Measurements from ENCODE around the gene SLC28A2.

Gene SLC28A2

GRCh38 chr15:45320581-45321205 lies 68.7 kb downstream of the SLC28A2 start:
- no peak for DNase-seq

DNA sequence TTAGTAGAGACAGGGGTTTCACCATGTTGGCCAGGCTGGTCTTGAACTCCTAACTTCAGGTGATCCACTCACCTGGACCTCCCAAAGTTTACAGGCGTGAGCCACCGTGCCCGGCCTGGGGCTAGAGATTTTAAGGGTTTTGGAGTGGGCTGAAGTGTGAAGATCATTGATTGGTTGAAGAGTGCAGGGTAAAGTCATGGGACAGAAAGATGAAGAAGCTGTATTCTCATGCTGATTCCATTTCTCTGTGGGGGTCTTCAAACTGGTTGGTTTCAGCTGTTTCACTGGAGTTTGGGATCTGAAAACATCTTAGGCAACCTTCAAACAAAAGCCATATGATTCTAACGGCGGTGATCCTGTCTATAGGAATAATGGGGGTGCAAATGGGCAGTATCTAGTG lies 74.2 kb downstream of the SLC28A2 start:
- DNase-seq: no peak

- DNase-seq: peak in 35 of 58 donors; percentile 6 to 84 (median 38)
Measured at GRCh38 chr15:45326741-45327140, 74.7 kb downstream of the SLC28A2 start.

Data from anterior cingulate cortex (tissue), 58 donors.